Esophagus squamous epithelium (tissue), 4 donors: Measurements from ENCODE around the gene SYNPO.

Source experiments
- POLR2A ChIP-seq, 4 donors: fragments of 450-650 bp; IDR thresholded peaks; one replicate each; pipeline ENCODE4 v1.6.1; 2017; ENCODE audit warnings: antibody characterized with exemption in 4 of 4, mild to moderate bottlenecking in 4 of 4, moderate library complexity in 3 of 4
- TF ChIP-seq, protein P1 (sequence below), 6 experiments: fragments of 450-650 bp in 4 of 6; fragments of 200-600 bp in 2 of 6; sonication (generic) in 2 of 6; IDR thresholded peaks; one replicate each; pipeline ENCODE4 v1.5.1; 2016 to 2019; ENCODE audit warnings: antibody characterized with exemption in 6 of 6, mild to moderate bottlenecking in 4 of 6, moderate library complexity in 4 of 6

DNA sequence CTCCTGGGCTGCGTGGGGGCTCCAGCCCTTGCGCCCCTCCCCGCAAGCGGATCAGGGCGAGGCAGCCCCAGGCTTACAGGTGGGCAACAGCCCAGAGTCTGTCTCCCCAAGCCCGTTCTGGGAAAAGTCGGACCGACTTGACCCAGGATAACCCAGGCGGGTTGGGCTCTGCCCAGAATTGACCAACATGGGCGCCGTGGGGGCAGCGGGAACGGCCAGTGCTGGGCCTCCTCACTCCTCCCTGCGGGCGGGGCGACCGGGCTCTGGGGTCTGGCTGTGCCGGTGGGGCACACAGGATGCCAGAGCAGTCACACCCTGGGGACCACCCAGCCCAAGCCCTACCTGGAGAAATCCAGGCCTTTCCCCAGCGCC, 15.3 kb upstream of the SYNPO start:
- TF ChIP-seq, protein P1, sequence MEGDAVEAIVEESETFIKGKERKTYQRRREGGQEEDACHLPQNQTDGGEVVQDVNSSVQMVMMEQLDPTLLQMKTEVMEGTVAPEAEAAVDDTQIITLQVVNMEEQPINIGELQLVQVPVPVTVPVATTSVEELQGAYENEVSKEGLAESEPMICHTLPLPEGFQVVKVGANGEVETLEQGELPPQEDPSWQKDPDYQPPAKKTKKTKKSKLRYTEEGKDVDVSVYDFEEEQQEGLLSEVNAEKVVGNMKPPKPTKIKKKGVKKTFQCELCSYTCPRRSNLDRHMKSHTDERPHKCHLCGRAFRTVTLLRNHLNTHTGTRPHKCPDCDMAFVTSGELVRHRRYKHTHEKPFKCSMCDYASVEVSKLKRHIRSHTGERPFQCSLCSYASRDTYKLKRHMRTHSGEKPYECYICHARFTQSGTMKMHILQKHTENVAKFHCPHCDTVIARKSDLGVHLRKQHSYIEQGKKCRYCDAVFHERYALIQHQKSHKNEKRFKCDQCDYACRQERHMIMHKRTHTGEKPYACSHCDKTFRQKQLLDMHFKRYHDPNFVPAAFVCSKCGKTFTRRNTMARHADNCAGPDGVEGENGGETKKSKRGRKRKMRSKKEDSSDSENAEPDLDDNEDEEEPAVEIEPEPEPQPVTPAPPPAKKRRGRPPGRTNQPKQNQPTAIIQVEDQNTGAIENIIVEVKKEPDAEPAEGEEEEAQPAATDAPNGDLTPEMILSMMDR (IDR thresholded peaks at IDR 0.05), result no peak
- TF ChIP-seq POLR2A (IDR thresholded peaks at IDR 0.05), result no peak
